H9 (cell line): ENCODE measurements around the gene SPOP. TPM values are rescaled to one million over a fixed set of nuclear protein-coding genes. Genes with fewer than 3 reads are reported as not detected.

Experiments
- DNase-seq: peaks from one replicate; pipeline ENCODE4 v3.0.0-alpha.2; 2017
- H2AFZ ChIP-seq: one replicate; pipeline ENCODE4 v1.6.1; 2013; ENCODE audit warnings: mild to moderate bottlenecking, low read length, control low read depth, moderate library complexity
- H2AK5ac ChIP-seq: 2 replicates; pipeline ENCODE4 v1.6.1; 2013; ENCODE audit warnings: low read length, control low read depth, mixed read lengths; ENCODE audit not compliant: insufficient read length
- H2BK120ac ChIP-seq: one replicate; pipeline ENCODE4 v1.6.1; 2013; ENCODE audit warnings: low read depth, mild to moderate bottlenecking, low read length, control low read depth, inconsistent platforms; ENCODE audit not compliant: poor library complexity, severe bottlenecking
- H2BK12ac ChIP-seq: 2 replicates; pipeline ENCODE4 v1.6.1; 2013; ENCODE audit warnings: low read length, control low read depth, mixed read lengths, low read depth; ENCODE audit not compliant: insufficient read length
- H2BK15ac ChIP-seq: 2 replicates; pipeline ENCODE4 v1.6.1; 2013; ENCODE audit warnings: low read depth, low read length, control low read depth
- H2BK20ac ChIP-seq: one replicate; pipeline ENCODE4 v1.6.1; 2013; ENCODE audit warnings: low read depth, mild to moderate bottlenecking, low read length, control low read depth, inconsistent platforms; ENCODE audit not compliant: poor library complexity, severe bottlenecking
- H2BK5ac ChIP-seq: 2 replicates; pipeline ENCODE4 v1.6.1; 2013; ENCODE audit warnings: low read length, control low read depth, mixed read lengths; ENCODE audit not compliant: insufficient read length
- H3K14ac ChIP-seq: 2 replicates; pipeline ENCODE4 v1.6.1; 2013; ENCODE audit warnings: low read length, control low read depth; ENCODE audit not compliant: insufficient read depth
- H3K18ac ChIP-seq: 2 replicates; pipeline ENCODE4 v1.6.1; 2013; ENCODE audit warnings: low read depth, mild to moderate bottlenecking, mixed read lengths, low read length, control low read depth; ENCODE audit not compliant: insufficient read length
- H3K23ac ChIP-seq: 2 replicates; pipeline ENCODE4 v1.6.1; 2013; ENCODE audit warnings: low read length, control low read depth, mixed read lengths, low read depth; ENCODE audit not compliant: insufficient read length
- H3K23me2 ChIP-seq: 2 replicates; pipeline ENCODE4 v1.6.1; 2013; ENCODE audit warnings: low read depth, mild to moderate bottlenecking, mixed read lengths, low read length, control low read depth; ENCODE audit not compliant: insufficient read length, poor library complexity, severe bottlenecking
- H3K27ac ChIP-seq: 2 replicates; pipeline ENCODE4 v1.5.1; 2013; ENCODE audit warnings: low read length, control low read depth, mixed read lengths, low read depth; ENCODE audit not compliant: insufficient read length
- H3K27me3 ChIP-seq: 2 replicates; pipeline ENCODE4 v1.6.1; 2013; ENCODE audit warnings: low read length, control low read depth, inconsistent platforms; ENCODE audit not compliant: insufficient read depth
- H3K4ac ChIP-seq: 2 replicates; pipeline ENCODE4 v1.6.1; 2013; ENCODE audit warnings: low read depth, mild to moderate bottlenecking, control low read depth, inconsistent platforms, low read length, moderate library complexity
- H3K4me1 ChIP-seq: 2 replicates; pipeline ENCODE4 v1.6.1; 2013; ENCODE audit warnings: low read length, control low read depth, inconsistent platforms; ENCODE audit not compliant: insufficient read depth
- H3K4me2 ChIP-seq: 2 replicates; pipeline ENCODE4 v1.6.1; 2013; ENCODE audit warnings: low read length, control low read depth, mixed read lengths; ENCODE audit not compliant: insufficient read length, insufficient read depth
- H3K56ac ChIP-seq: 2 replicates; pipeline ENCODE4 v1.6.1; 2013; ENCODE audit warnings: low read depth, mild to moderate bottlenecking, mixed read lengths, low read length, control low read depth; ENCODE audit not compliant: insufficient read length
- H3K79me1 ChIP-seq: 2 replicates; pipeline ENCODE4 v1.6.1; 2013; ENCODE audit warnings: low read depth, mild to moderate bottlenecking, moderate library complexity, low read length, control low read depth, inconsistent platforms; ENCODE audit not compliant: insufficient read depth, poor library complexity, severe bottlenecking
- H3K79me2 ChIP-seq: 2 replicates; pipeline ENCODE4 v1.6.1; 2013; ENCODE audit warnings: low read length, control low read depth, inconsistent platforms; ENCODE audit not compliant: insufficient read depth
- H3K9ac ChIP-seq: 2 replicates; pipeline ENCODE4 v1.6.1; 2013; ENCODE audit warnings: low read length, control low read depth, mixed read lengths; ENCODE audit not compliant: insufficient read length; ENCODE audit errors: extremely low read depth
- H3K9me3 ChIP-seq: one replicate; pipeline ENCODE4 v1.6.1; 2013; ENCODE audit warnings: low read depth, low read length, inconsistent platforms; ENCODE audit not compliant: control insufficient read depth
- H3T11ph ChIP-seq: one replicate; pipeline ENCODE4 v1.6.1; 2013; ENCODE audit warnings: mild to moderate bottlenecking, low read length, control low read depth, inconsistent platforms
- H4K20me1 ChIP-seq: one replicate; pipeline ENCODE4 v1.6.1; 2013; ENCODE audit not compliant: control insufficient read depth, insufficient read length, insufficient read depth
- H4K5ac ChIP-seq: 2 replicates; pipeline ENCODE4 v1.6.1; 2013; ENCODE audit warnings: low read depth, mild to moderate bottlenecking, mixed read lengths, low read length, control low read depth; ENCODE audit not compliant: insufficient read length
- H4K8ac ChIP-seq: replicated peaks from 2 replicates; pipeline ENCODE4 v1.6.1; 2013; ENCODE audit warnings: low read length, control low read depth, mixed read lengths, low read depth; ENCODE audit not compliant: insufficient read length
- H4K91ac ChIP-seq: 2 replicates; pipeline ENCODE4 v1.6.1; 2013; ENCODE audit warnings: low read depth, mild to moderate bottlenecking, moderate library complexity, mixed read lengths, low read length, control low read depth; ENCODE audit not compliant: insufficient read length
- H3K27ac Mint-ChIP-seq, 3 experiments: 2 replicates in 2 of 3; 3 replicates in 1 of 3; pipeline ENCODE4 v1.8.0; 2020 to 2021; ENCODE audit warnings: mixed read lengths in 3 of 3, mild to moderate bottlenecking in 1 of 3, moderate library complexity in 1 of 3
- H3K27me3 Mint-ChIP-seq: 2 replicates; pipeline ENCODE4 v1.8.0; 2021; ENCODE audit warnings: low read depth, mild to moderate bottlenecking, moderate library complexity, mixed read lengths
- H3K36me3 Mint-ChIP-seq, 3 experiments: 2 replicates in 2 of 3; 3 replicates in 1 of 3; pipeline ENCODE4 v1.8.0; 2020 to 2021; ENCODE audit warnings: low read depth in 3 of 3, mixed read lengths in 3 of 3; ENCODE audit not compliant: insufficient read depth in 1 of 3
- H3K4me1 Mint-ChIP-seq, 2 experiments: 2 replicates each; pipeline ENCODE4 v1.8.0; 2020; ENCODE audit warnings: mixed read lengths in 2 of 2
- H3K4me3 Mint-ChIP-seq, 2 experiments: 2 replicates in 1 of 2; 3 replicates in 1 of 2; pipeline ENCODE4 v1.8.0; 2020 to 2021; ENCODE audit warnings: mild to moderate bottlenecking in 2 of 2, mixed read lengths in 2 of 2, moderate library complexity in 1 of 2
- H3K9me3 Mint-ChIP-seq, 2 experiments: 2 replicates in 1 of 2; 3 replicates in 1 of 2; pipeline ENCODE4 v1.8.0; 2020; ENCODE audit warnings: mild to moderate bottlenecking in 2 of 2, mixed read lengths in 2 of 2, moderate library complexity in 1 of 2
- WGBS: extraction: QIAGEN DNeasy Blood & Tissue Kit; methylation state at CpG from one replicate; pipeline ENCODE4 v1.1.7; 2013; ENCODE audit warnings: missing lambda C conversion rate, low lambda C conversion rate, mixed read lengths; ENCODE audit not compliant: insufficient read length; ENCODE audit errors: extremely low coverage; 5-methylcytosine and 5-hydroxymethylcytosine counted together
- total RNA-seq: library from RNA; stranded (reverse); gene quantifications from 2 replicates; pipeline ENCODE4 v1.2.1, GENCODE V29; 2021
- TF ChIP-seq, protein P1 (sequence below): fragments of 200-600 bp; sonication (generic); conservative IDR thresholded peaks from 3 replicates; pipeline ENCODE4 v1.8.0; 2021; ENCODE audit warnings: antibody characterized with exemption, mild to moderate bottlenecking

The SPOP gene
- total RNA-seq, 1 experiment from 2014 or later: 33.7 TPM

DNA sequence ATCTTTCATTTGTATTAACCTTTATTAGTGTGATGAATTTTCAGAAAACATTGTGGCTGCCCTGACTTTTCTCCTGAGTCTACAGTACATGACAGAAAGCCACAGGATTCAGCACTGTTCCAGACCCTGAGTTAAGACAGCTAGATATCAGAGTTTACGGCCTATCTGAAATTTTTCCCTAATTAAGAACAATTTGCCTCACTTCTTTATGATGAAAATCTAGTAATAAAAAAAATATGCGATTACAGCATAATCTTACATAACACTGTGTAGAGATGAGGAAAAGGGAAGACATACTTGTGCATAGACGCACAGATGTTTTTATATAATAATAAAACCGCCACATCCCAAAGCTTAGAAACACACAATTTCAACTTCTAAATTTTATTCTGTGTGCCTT, 7.3 kb downstream of the SPOP start:
- Histone ChIP-seq H3K56ac (no peak overlapping the region), H3K79me2 (no peaks in the 10 kb centered on the region; the same call in 1 of the 2 replicates), H3K27ac (no peak overlapping the region), H4K91ac (no peak overlapping the region), H3K18ac (no peak overlapping the region), H2BK20ac (no peak overlapping the region), H3K4ac (no peak overlapping the region), H4K8ac (no peak overlapping the region), H3K14ac (no peak overlapping the region), H2BK12ac (no peak overlapping the region), H2BK5ac (no peak overlapping the region), H4K20me1 (no peaks in the 10 kb centered on the region), H3T11ph (no peak overlapping the region), H3K79me1 (peaks cover 5% of the 10 kb centered on the region), H3K23ac (no peak overlapping the region), H3K4me1 (no peaks in the 10 kb centered on the region), H2AK5ac (no peak overlapping the region), H2AFZ (no peak overlapping the region), H4K5ac (no peak overlapping the region), H3K23me2 (no peaks in the 10 kb centered on the region), H3K4me2 (no peak overlapping the region), H2BK15ac (no peak overlapping the region), H3K9me3 (no peaks in the 10 kb centered on the region), H3K9ac (no peak overlapping the region), H3K27me3 (no peaks in the 10 kb centered on the region), H2BK120ac (no peak overlapping the region)
- TF ChIP-seq, protein P1, sequence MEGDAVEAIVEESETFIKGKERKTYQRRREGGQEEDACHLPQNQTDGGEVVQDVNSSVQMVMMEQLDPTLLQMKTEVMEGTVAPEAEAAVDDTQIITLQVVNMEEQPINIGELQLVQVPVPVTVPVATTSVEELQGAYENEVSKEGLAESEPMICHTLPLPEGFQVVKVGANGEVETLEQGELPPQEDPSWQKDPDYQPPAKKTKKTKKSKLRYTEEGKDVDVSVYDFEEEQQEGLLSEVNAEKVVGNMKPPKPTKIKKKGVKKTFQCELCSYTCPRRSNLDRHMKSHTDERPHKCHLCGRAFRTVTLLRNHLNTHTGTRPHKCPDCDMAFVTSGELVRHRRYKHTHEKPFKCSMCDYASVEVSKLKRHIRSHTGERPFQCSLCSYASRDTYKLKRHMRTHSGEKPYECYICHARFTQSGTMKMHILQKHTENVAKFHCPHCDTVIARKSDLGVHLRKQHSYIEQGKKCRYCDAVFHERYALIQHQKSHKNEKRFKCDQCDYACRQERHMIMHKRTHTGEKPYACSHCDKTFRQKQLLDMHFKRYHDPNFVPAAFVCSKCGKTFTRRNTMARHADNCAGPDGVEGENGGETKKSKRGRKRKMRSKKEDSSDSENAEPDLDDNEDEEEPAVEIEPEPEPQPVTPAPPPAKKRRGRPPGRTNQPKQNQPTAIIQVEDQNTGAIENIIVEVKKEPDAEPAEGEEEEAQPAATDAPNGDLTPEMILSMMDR: no peak
- no peak overlapping the region for H3K27ac Mint-ChIP-seq
- no peak for DNase-seq
- H3K27me3 Mint-ChIP-seq: no peaks in the 10 kb centered on the region
- peaks cover 0 to 5% of the 10 kb centered on the region in 2 experiments; a peak in 1 of 4 replicates for H3K4me1 Mint-ChIP-seq
- no CpG with 5 or more reads among the region's 4 CpGs for WGBS
- H3K9me3 Mint-ChIP-seq: no peaks in the 10 kb centered on the region
- H3K36me3 Mint-ChIP-seq: peaks cover 11 to 31% (median 21%) of the 10 kb centered on the region in 3 experiments
- H3K4me3 Mint-ChIP-seq: no peak overlapping the region
